GM18517 (cell line): ENCODE results near the gene SLC4A4.
A peak's percentile ranks its signal among the peaks of the same experiment; 100 is the strongest.

ENCODE experiments used
- ATAC-seq: cut with Tn5 transposase; IDR thresholded peaks from one replicate; pipeline ENCODE4 v1.9.1; 2021; ENCODE audit warnings: mild to moderate bottlenecking, moderate library complexity; ENCODE audit not compliant: unreplicated experiment

Gene SLC4A4

GRCh38 chr4:71587995-71588394 is 249.2 kb downstream of the SLC4A4 start:
- no peak for ATAC-seq

GRCh38 chr4:71592793-71593192 is 254.0 kb downstream of the SLC4A4 start:
- no peak for ATAC-seq

- ATAC-seq, result no peak
These were observed 254.5 kb downstream of the SLC4A4 start for GRCh38 chr4:71593311-71593710.

- ATAC-seq, result no peak
These were observed 256.8 kb downstream of the SLC4A4 start for GRCh38 chr4:71595576-71596108.

GRCh38 chr4:71599578-71599977 is 260.8 kb downstream of the SLC4A4 start:
- no peak for ATAC-seq

- ATAC-seq, result no peak
These were observed 263.6 kb downstream of the SLC4A4 start for GRCh38 chr4:71602289-71602900.

- peak; percentile 81 for ATAC-seq
These were observed 266.0 kb downstream of the SLC4A4 start for GRCh38 chr4:71604785-71605184.

GRCh38 chr4:71607109-71607508 is 268.3 kb downstream of the SLC4A4 start:
- no peak for ATAC-seq

- no peak for ATAC-seq
These were observed 269.2 kb downstream of the SLC4A4 start for GRCh38 chr4:71607780-71608677.

- no peak for ATAC-seq
These were observed 269.9 kb downstream of the SLC4A4 start for GRCh38 chr4:71608678-71609071.

GRCh38 chr4:71609167-71609566 is 270.3 kb downstream of the SLC4A4 start:
- no peak for ATAC-seq

GRCh38 chr4:71609651-71610050 is 270.8 kb downstream of the SLC4A4 start:
- no peak for ATAC-seq

GRCh38 chr4:71614621-71615020 is 275.8 kb downstream of the SLC4A4 start:
- ATAC-seq, result no peak

GRCh38 chr4:71616168-71616811 is 277.5 kb downstream of the SLC4A4 start:
- ATAC-seq, result no peak
